GM19193 (cell line): ENCODE measurements around the gene ZNF717.
"Not testable (repeated sequence)": the region's sequence is repeated elsewhere in the genome, so short reads cannot be mapped to it uniquely, and the experiment has no call there.

ENCODE experiments used
- POLR2A ChIP-seq: IDR thresholded peaks from 4 replicates; pipeline ENCODE4 v1.6.1; 2011; ENCODE audit not compliant: insufficient read depth, insufficient read length; ENCODE audit errors: extremely low read depth

Gene ZNF717

GRCh38 chr3:75785081-75785755 lies at the start of gene ZNF717:
Gene ZNF717 (minus strand): TSS chr3:75785549. CDS start chr3:75783362, 2,187 bp downstream.
- not testable (repeated sequence) for TF ChIP-seq POLR2A

GRCh38 chr3:75814797-75815196 lies 29.4 kb upstream of the ZNF717 start:
- TF ChIP-seq POLR2A: no peak

GRCh38 chr3:75782506-75782905 lies 2.8 kb downstream of the ZNF717 start:
- no peak for TF ChIP-seq POLR2A

- no peak for TF ChIP-seq POLR2A
Observed at GRCh38 chr3:75781079-75781745, 4.1 kb downstream of the ZNF717 start.

GRCh38 chr3:75768303-75769017 lies 16.9 kb downstream of the ZNF717 start:
- no peak for TF ChIP-seq POLR2A

GRCh38 chr3:75737831-75738493 lies 47.4 kb downstream of the ZNF717 start:
- no peak for TF ChIP-seq POLR2A

- no peak for TF ChIP-seq POLR2A
Observed at GRCh38 chr3:75727985-75728384, 57.4 kb downstream of the ZNF717 start.

GRCh38 chr3:75692061-75692460 lies 93.3 kb downstream of the ZNF717 start:
- TF ChIP-seq POLR2A: no peak

GRCh38 chr3:75687323-75687722 lies 98.0 kb downstream of the ZNF717 start:
- no peak for TF ChIP-seq POLR2A
